Breast epithelium (tissue), 3 donors: Measurements from ENCODE around the gene MRPL16.

Experiments used
- POLR2A ChIP-seq: fragments of 450-650 bp; IDR thresholded peaks from one replicate; pipeline ENCODE4 v1.6.1; 2016; ENCODE audit warnings: antibody characterized with exemption, mild to moderate bottlenecking, moderate library complexity
- TF ChIP-seq, protein P1 (sequence below), 3 donors: fragments of 450-650 bp; IDR thresholded peaks; one replicate each; pipeline ENCODE4 v1.5.1; 2016 to 2017; ENCODE audit warnings: antibody characterized with exemption in 3 of 3, mild to moderate bottlenecking in 3 of 3, moderate library complexity in 3 of 3

DNA sequence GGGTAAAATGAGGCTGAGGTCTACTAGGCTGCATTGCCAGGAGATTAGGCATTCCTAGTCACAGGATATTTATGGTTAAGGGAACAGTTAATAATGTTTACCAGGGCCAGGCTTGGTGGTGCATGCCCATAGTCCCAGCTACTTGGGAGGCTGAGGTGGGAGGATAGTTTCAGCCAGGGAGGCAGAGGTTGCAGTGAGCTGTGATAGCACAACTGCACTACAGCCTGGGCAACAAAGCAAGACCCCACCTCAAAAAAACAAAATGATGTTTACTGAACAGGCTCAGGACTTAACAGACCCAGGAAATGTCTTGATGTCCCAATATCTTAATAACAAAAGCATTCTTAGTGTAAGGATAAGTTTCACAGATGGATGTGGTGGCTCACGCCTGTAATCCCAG lies 2.8 kb upstream of the MRPL16 start:
- TF ChIP-seq, protein P1, sequence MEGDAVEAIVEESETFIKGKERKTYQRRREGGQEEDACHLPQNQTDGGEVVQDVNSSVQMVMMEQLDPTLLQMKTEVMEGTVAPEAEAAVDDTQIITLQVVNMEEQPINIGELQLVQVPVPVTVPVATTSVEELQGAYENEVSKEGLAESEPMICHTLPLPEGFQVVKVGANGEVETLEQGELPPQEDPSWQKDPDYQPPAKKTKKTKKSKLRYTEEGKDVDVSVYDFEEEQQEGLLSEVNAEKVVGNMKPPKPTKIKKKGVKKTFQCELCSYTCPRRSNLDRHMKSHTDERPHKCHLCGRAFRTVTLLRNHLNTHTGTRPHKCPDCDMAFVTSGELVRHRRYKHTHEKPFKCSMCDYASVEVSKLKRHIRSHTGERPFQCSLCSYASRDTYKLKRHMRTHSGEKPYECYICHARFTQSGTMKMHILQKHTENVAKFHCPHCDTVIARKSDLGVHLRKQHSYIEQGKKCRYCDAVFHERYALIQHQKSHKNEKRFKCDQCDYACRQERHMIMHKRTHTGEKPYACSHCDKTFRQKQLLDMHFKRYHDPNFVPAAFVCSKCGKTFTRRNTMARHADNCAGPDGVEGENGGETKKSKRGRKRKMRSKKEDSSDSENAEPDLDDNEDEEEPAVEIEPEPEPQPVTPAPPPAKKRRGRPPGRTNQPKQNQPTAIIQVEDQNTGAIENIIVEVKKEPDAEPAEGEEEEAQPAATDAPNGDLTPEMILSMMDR (IDR thresholded peaks at IDR 0.05), result no peak
- no peak for TF ChIP-seq POLR2A
